ENCODE measurements around the gene CCDC159.
"Not testable (repeated sequence)": the region's sequence is repeated elsewhere in the genome, so short reads cannot be mapped to it uniquely, and the experiment has no call there.

GRCh38 chr19:11354102-11354501 is 7.8 kb downstream of the CCDC159 start:
- TF ChIP-seq, protein P1, sequence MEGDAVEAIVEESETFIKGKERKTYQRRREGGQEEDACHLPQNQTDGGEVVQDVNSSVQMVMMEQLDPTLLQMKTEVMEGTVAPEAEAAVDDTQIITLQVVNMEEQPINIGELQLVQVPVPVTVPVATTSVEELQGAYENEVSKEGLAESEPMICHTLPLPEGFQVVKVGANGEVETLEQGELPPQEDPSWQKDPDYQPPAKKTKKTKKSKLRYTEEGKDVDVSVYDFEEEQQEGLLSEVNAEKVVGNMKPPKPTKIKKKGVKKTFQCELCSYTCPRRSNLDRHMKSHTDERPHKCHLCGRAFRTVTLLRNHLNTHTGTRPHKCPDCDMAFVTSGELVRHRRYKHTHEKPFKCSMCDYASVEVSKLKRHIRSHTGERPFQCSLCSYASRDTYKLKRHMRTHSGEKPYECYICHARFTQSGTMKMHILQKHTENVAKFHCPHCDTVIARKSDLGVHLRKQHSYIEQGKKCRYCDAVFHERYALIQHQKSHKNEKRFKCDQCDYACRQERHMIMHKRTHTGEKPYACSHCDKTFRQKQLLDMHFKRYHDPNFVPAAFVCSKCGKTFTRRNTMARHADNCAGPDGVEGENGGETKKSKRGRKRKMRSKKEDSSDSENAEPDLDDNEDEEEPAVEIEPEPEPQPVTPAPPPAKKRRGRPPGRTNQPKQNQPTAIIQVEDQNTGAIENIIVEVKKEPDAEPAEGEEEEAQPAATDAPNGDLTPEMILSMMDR (IDR thresholded peaks at IDR 0.05): not testable (repeated sequence)
- not testable (repeated sequence) for TF ChIP-seq POLR2A (IDR thresholded peaks at IDR 0.05)

All from right lobe of liver (tissue), 4 donors.